ENCODE data around the gene UNC5B.

The UNC5B gene

GRCh38 chr10:71290806-71291527 is 78.6 kb downstream of the UNC5B start:
- no peaks in the 10 kb centered on the region for H3K27me3 ChIP-seq
- no peak for TF ChIP-seq CTCF (IDR thresholded peaks at IDR 0.05)
- no peak for DNase-seq
- peaks cover 0 to 70% (median 36%) of the 10 kb centered on the region in 3 donors for H3K36me3 ChIP-seq
- H3K27ac ChIP-seq, result no peak overlapping the region
- intact Hi-C loops (cut with DNase I; ENCODE audit: low total_unique reads), result no loop called here
- H3K9me3 ChIP-seq, result no peaks in the 10 kb centered on the region
- H3K4me3 ChIP-seq, result no peak overlapping the region
- H3K4me1 ChIP-seq, result peaks cover 0 to 14% (median 4%) of the 10 kb centered on the region in 4 donors

- intact Hi-C loops (cut with DNase I; ENCODE audit: low total_unique reads), result no loop called here
- no peak for TF ChIP-seq CTCF (IDR thresholded peaks at IDR 0.05)
- no peak overlapping the region for H3K27ac ChIP-seq
- peaks cover 0 to 71% (median 32%) of the 10 kb centered on the region in 3 donors for H3K36me3 ChIP-seq
- H3K4me3 ChIP-seq, result no peak overlapping the region
- no peaks in the 10 kb centered on the region for H3K9me3 ChIP-seq
- H3K27me3 ChIP-seq, result no peaks in the 10 kb centered on the region
- DNase-seq, result no peak
- H3K4me1 ChIP-seq, result peaks cover 0 to 14% (median 4%) of the 10 kb centered on the region in 4 donors
Measured at GRCh38 chr10:71291528-71291900, 79.1 kb downstream of the UNC5B start.

- intact Hi-C loops (cut with DNase I; ENCODE audit: low total_unique reads), result no loop called here
- no peak overlapping the region for H3K4me3 ChIP-seq
- no peak for DNase-seq
- H3K4me1 ChIP-seq, result peaks cover 0 to 14% (median 4%) of the 10 kb centered on the region in 4 donors
- H3K36me3 ChIP-seq, result peaks cover 0 to 68% (median 36%) of the 10 kb centered on the region in 3 donors
- no peak overlapping the region for H3K27ac ChIP-seq
- H3K27me3 ChIP-seq, result no peaks in the 10 kb centered on the region
- no peaks in the 10 kb centered on the region for H3K9me3 ChIP-seq
- no peak for TF ChIP-seq CTCF (IDR thresholded peaks at IDR 0.05)
Measured at GRCh38 chr10:71292624-71293445, 80.5 kb downstream of the UNC5B start.

- no peak for DNase-seq
- Histone ChIP-seq H3K4me1 (peaks cover 0 to 14% (median 4%) of the 10 kb centered on the region in 4 donors), H3K27ac (no peak overlapping the region), H3K4me3 (no peak overlapping the region), H3K36me3 (peaks cover 0 to 66% (median 41%) of the 10 kb centered on the region in 3 donors), H3K9me3 (no peaks in the 10 kb centered on the region), H3K27me3 (no peaks in the 10 kb centered on the region)
- no peak for TF ChIP-seq CTCF (IDR thresholded peaks at IDR 0.05)
- intact Hi-C loops (cut with DNase I; ENCODE audit: low total_unique reads), result no loop called here
Measured at GRCh38 chr10:71293446-71294084, 81.2 kb downstream of the UNC5B start.

GRCh38 chr10:71294091-71294561 is 81.8 kb downstream of the UNC5B start:
- H3K4me3 ChIP-seq, result no peak overlapping the region
- no peaks in the 10 kb centered on the region for H3K27me3 ChIP-seq
- TF ChIP-seq CTCF (IDR thresholded peaks at IDR 0.05), result no peak
- no peak for DNase-seq
- no peak overlapping the region for H3K27ac ChIP-seq
- no peaks in the 10 kb centered on the region for H3K9me3 ChIP-seq
- intact Hi-C loops (cut with DNase I; ENCODE audit: low total_unique reads), result no loop called here
- H3K36me3 ChIP-seq, result peaks cover 0 to 64% (median 41%) of the 10 kb centered on the region in 3 donors
- peaks cover 0 to 14% (median 4%) of the 10 kb centered on the region in 4 donors for H3K4me1 ChIP-seq

All from tibial artery (tissue), 4 donors.